Erythroblast (primary cell): ENCODE data around the gene ERBIN.

Source experiments
- GATA1 ChIP-seq: IDR thresholded peaks from 2 replicates; pipeline ENCODE4 v1.6.1; 2011; ENCODE audit warnings: low read depth, mild to moderate bottlenecking, control low read depth, low read length, moderate library complexity
- POLR2A ChIP-seq: IDR thresholded peaks from 2 replicates; pipeline ENCODE4 v1.6.1; 2011; ENCODE audit warnings: mild to moderate bottlenecking, low read length

DNA sequence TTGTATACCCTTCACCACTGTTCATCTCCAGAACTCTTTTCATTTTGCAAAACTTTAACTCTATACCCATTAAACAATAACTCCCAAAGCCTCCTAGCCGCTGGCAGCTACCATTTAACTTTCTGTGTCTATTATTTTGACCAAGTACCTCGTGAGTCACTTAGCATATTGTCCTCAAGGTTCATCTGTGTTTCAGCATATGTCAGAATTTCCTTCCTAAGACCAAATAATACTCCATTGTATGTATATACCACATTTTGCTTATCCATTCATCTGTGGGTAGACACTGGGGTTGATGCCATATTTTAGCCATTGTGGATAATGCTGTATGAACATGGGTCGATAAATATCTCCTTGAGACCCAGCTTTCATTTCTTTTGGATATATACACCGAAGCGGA lies 17.4 kb downstream of the ERBIN start:
- TF ChIP-seq POLR2A (no peak), GATA1 (no peak)
